Inferior parietal cortex (tissue), 1 donor: ENCODE results near the gene KRT24.

ENCODE experiments used
- DNase-seq: peaks from one replicate; pipeline ENCODE4 v3.0.0-alpha.2; 2016; ENCODE audit errors: extremely low spot score

KRT24 gene

DNA sequence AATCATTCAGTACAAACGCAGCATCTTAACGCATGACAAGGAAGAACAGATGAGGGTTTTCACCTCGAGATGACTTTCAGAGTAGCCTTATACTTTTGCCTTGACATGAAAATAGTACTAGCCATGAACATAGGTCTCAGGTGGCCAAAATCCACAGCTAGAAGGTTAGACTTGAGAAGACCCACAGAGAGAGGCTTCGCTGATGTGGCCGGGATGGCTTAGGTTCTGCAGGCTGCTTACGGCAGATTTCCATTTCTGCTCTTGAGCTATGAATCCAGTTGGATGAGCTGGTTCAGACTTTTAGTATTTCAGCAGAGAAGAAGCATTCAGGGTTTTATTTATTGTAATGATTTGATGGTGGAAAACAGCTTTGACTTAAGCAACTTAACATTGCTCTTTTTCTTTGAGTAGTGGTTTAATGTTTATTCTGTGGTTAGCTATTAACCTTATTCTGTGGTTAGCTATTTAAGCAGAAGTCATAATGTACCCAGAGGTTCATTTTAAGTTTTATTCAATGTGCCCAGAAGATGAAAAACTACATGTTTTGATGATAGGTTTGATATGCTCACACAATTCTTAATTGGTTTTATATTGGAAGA lies 7.6 kb downstream of the KRT24 start:
- no peak for DNase-seq

DNA sequence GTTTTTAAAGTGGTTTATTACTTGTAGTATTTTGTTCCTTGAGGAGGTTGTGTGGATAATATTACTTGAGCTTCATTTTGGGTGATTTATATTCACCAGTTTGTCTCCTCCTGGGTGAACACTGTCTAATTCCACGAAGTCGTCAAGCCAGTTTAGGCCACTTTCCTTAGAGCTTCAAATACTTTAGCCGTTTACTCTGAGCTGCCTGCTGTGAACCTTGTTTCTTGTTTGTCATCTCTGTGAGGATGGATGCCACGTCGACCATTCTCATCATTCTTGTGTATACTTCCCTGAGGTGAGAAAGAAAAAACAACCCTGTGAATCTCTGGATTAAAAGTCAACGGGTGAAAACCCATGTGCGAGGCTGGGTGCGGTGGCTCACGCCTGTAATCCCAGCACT lies 9.0 kb downstream of the KRT24 start:
- no peak for DNase-seq

DNA sequence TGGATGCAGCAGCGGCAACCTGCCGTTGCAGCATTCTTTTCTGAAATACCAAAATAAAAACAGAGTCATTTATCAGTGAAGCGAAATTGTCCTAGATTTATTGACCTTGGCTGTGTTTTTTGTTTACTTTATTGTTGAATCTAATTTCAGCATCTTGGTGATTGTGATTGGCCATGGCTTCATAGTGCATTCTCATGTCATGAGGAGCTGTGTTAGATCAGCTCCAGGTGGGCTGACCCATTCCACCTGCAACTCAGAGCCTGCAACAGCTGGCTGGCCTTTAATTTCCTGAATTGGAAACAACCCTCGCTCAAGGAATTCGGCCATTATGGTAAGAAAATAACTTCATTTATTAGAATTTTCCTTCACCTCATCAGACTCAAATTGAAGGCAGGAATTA lies 16.4 kb downstream of the KRT24 start:
- DNase-seq = no peak

DNA sequence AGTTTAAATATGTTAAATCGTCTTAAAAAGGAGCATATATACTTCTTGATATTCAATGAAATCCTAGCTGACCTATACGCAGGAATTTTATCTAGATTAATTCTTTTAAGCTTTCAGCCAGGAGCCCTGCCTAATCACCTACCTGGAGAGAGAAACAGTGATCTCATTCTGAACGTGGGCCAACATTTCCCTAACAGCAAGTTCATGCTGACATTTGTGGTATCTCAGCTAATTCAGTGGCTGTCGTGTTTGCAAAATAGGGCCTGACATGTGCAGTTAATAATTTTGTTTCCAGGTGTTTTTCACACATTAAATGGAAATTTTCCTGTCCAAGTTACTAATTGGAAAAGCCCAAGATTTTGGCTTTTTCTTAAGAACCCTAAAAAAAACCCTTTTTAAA lies 17.4 kb downstream of the KRT24 start:
- no peak for DNase-seq

DNA sequence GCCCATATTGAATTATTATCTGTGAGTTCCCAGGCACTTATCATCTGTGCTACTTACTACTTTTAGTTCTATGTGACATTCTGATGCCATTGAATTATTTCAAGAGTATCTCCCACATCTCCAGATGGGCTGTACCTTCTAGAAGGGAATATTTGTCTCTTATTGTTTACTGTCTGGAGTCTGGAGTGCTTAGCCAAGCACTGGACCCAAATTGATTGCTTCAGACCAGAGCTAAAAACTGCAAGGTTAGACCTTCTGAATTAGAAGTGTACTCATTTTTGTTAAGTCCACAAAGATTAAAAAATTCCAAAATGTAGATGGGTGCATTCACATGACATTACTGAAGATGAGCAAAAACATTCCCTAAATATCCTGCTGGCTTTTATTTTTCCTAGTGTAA lies 22.6 kb downstream of the KRT24 start:
- no peak for DNase-seq

DNA sequence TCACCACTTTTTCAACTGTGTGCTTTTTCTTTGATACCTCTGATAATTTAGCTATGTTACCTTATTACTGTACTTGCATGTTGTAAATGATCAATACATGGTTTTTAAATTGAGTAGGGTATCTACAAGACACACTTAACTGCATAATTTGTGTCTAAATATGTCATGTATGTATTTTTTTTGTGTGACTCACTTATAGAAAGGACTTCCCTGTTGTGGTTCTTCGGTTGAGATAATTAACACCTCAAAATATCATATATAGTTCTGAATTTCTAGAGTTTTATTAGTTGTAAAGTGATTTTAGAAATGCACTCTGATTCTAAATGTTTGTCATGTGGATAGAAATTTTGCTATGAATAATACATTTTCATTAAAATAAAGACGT lies 24.0 kb downstream of the KRT24 start:
- DNase-seq = no peak

DNA sequence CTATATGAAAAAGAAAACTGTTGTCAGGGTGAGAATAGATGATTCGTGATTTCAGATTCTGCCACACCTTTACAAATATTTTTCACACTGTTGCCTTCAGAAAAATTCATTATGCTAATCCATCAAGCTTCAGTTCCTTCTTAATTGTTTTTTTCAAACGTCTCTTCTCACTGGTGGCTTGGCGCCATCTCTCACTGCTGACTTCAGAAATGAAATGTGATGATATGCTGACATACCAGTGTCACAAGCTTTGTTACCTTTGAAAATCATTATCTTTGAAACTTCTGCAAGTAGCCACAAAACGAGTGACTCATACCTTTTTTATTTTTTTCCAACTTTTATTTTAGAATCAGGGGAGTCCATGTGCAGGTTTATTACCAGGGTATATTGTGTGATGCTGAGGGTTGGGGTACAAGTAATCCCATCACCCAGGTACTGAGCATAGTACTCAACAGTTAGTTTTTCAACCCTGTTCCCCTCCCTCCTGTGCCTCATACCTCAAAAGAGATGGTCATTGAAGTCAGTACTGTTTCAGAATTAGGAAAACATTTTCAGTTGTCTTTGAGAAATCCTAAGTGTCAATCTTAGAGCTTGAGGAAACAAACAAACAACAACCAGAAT lies 24.5 kb downstream of the KRT24 start:
- no peak for DNase-seq

DNA sequence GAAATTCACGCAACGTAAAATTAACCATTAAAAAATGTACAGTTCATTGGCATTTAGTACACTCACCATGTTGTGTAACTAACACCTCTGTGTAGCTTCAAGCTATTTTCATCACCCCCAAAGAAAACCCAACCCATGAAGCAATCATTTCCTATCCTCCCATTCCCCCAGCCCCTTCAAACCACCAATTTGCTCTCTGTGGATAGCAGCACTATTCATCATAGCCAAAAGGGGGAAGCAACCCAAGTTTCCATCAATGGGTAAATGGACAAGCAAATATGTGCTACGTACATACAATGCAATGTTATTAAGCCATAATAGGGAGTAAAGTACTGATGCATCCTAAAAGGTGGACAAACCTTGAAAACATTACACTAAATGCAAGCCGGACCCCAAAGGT lies 27.6 kb downstream of the KRT24 start:
- DNase-seq = no peak

DNA sequence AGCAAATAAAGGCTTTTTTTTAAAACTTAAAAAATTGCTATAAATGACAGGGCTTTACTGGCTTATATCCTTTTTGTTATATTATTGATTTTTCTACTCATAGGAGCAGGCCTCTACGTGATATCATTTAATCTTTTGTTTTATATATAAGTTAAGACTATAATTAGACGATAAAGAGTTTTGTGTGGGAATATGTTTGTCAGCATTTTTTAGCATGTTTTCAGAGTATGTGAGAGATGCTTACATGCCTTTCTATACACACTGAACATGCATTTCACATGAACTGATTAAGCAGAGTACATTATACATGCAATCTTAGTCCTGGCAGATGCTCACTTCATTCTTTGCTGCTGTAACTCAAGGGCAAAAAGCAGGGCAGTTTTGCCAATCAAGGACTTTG lies 30.9 kb downstream of the KRT24 start:
- DNase-seq = no peak

DNA sequence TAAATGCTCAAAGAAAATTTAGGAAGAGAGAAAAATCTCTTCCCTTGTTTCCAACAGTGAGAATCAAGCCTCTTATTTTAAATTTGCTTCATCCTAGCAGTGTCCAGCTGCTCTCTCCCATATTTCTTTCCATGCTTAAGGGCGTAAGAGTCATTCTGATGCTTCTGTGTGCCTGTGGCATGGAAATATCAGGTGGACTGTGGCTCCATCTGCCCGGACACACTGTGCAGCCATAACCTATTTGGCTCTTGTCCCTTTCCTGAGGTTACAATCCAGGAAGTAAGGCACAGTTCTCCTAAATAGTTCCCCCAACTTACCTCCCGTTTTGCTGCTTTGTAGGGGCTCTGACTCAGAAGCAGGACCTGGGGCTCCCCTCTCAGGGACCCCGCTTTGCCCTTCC lies 32.3 kb downstream of the KRT24 start:
- DNase-seq = no peak

DNA sequence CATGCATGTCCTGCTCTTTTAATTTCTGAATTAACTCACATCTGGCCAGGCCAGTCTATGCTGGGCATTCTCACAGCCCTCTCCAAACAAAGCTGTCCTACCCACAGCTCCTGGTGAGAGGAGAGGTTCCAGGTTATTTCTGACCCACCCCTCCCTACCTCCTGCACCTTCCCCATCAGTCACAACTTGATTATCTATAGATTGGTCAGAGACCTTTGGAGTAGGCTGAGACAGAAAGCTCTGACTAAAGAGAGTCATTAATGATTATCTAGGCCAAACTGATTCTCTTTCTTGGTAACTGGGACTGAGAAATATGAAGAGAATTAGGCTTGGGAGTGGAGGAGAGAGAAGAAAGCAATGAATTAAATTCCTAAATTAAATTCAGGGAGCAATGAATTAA lies 37.2 kb downstream of the KRT24 start:
- DNase-seq = no peak

DNA sequence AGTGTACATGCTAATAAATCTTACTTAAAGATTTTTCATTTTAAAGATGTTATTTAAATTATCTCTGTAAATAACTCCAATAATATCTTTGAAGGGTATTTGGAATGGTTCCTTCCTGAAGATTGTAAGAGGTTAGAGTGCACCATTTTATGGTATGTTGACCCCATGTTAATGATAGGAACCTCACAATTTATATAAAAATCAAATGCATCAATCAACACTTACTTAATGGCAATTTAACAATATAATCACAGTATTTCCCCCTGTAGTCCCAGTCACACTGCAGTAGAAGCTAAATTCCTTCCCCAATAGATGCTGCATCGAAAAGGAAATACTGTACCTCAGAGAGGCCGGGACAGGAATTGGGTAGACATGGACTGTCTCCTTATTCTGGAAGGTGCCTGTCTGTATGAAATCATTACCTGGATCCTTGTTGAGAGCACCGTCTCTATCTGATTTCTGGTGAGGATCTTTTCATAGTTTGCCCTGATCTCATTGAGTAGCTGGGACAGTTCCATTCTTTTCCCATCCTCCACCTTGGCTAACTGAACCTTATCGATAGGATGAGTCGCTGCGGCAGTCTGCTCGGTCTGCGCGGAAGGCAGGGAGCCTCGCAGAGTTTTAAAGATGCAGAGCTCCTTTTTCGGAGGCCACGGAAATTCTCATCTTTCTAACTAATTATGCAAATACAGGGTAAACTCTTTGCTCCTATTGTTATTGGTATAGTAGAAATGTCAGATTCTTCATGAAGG lies 38.8 kb downstream of the KRT24 start, which contains the start of gene KRT222:
TSS of gene KRT222 (minus strand) at position 596 of the 752 bp plus-strand sequence. CDS start at position 518, 78 bp downstream.
- DNase-seq = peak; percentile 50

DNA sequence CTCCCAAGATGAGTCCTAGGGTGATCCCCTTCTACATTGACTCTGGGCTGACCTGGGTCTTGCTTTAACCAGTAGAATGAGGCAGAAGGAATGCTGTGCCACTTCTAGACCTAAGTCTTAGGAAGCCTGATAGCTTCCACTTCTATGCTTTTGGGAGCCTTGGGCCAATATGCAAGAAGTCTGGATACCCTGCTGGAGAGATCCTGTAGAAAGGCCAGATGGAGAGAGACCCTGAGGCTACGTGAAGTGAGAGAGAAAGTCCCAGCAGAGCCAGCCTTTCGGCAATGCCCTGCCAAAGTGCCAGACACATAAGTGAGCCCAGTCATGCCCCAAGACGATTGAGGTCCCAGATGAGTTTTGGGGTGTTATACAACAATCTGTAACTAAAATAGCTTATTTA lies 40.3 kb downstream of the KRT24 start:
- no peak for DNase-seq

DNA sequence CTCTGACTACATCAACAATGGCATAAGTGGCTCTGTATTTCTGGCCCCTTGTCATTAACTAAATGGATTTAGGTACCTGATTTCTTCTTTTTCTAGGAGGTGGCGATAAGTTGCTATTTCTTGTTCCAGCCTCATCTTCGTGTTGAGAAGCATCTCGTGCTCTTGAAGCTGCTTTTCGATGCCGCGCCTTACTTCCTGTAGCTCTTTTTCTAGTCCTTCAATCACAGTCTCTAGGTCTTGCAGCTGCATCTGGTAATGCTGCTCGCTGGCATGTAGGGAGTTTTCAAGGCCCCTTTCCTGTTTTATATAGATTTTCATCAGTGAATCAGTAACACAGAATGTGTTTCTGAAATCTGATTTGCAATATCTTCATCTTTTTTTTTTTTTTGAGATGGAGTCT lies 43.6 kb downstream of the KRT24 start:
- no peak for DNase-seq

DNA sequence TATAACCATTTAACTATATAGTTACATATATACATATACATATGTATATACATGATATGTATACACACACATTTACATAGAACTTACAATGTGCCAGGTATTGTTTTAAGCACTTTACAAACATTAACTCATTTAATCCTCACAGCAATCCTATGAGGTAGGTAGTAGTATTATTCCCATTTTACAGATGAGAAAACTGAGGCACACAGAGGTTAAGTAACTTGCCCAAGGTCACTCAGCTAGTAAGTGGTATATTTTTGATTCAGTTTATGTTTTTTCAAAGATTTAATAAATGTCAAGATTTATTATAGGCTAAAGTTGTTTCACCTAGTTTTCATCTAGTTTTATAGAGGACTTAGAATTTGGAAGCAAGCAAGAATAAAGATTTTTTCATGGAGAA lies 45.2 kb downstream of the KRT24 start:
- no peak for DNase-seq

DNA sequence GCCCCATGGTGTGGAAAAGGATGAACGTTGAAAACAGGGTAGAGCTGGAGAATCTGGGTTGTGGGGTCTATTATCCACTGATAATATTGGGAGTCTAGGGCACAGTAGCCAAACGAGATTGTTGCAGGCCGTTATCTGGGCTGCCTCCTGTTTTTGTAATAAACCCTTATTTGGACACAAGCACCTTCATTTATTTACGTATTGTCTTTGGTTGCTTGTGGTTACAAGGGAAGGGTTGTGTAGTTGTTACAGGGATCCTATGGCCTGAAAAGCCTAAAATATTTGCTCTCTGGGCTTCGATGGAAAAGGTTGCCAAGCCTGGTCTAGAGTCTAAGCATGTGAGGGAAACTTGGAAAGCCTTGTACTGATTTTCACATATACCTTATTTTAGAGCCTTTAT lies 51.6 kb downstream of the KRT24 start:
- no peak for DNase-seq

DNA sequence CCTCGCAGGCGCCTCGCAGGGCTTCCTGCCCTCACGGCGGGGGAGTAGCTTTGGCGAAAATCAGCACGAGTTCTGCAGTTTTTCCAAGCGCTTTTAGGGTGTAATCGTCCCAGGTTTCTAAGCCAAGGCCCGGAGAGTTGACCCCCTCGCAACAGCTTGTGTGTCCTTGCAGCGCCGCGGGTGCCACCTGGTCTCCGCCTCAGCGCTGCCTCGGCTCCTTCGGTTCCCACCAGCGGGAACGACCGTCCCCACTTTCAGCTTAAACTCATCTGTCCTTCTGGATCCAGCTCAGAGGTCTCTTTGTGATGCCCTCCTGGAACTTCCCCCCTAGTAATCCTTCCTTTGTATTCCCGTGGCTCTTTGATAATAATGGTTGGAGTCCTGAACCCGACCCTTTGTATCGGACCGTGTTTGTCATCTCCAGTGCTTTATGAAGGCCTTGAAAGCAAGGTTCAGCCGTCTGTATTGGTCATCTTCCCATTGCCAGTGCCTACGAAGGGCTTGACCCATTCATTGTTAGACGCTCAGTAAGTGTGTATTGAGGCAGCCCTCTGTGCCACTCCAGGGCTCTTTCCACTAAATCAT lies 55.1 kb downstream of the KRT24 start:
- DNase-seq = no peak
